Mesenchymal stem cell (in vitro differentiated cells and primary cell): ENCODE results near the gene RAPGEF1.

Experiments used
- DNase-seq: peaks from one replicate; pipeline ENCODE4 v3.0.0-alpha.2; 2013
- H2AFZ ChIP-seq: one replicate; pipeline ENCODE4 v1.6.1; 2013; ENCODE audit warnings: low read depth, mild to moderate bottlenecking, control low read depth, inconsistent platforms, low read length, moderate library complexity
- H2AK5ac ChIP-seq: 2 replicates; pipeline ENCODE4 v1.6.1; 2013; ENCODE audit warnings: low read length, moderate library complexity, mild to moderate bottlenecking, inconsistent platforms; ENCODE audit not compliant: severe bottlenecking
- H2BK120ac ChIP-seq: one replicate; pipeline ENCODE4 v1.6.1; 2013; ENCODE audit warnings: low read depth, mild to moderate bottlenecking, inconsistent platforms, low read length, moderate library complexity
- H2BK12ac ChIP-seq, 2 experiments: one replicate each; pipeline ENCODE4 v1.6.1; 2013; ENCODE audit warnings: inconsistent platforms in 2 of 2, low read length in 2 of 2, mild to moderate bottlenecking in 2 of 2, moderate library complexity in 2 of 2, control low read depth in 1 of 2
- H2BK15ac ChIP-seq: one replicate; pipeline ENCODE4 v1.6.1; 2013; ENCODE audit warnings: mild to moderate bottlenecking, low read depth, inconsistent platforms; ENCODE audit not compliant: poor library complexity, severe bottlenecking
- H2BK5ac ChIP-seq: 2 replicates; pipeline ENCODE4 v1.6.1; 2013; ENCODE audit warnings: low read depth, mild to moderate bottlenecking, low read length, control low read depth, inconsistent platforms; ENCODE audit not compliant: poor library complexity, severe bottlenecking
- H3K14ac ChIP-seq, 2 experiments: one replicate each; pipeline ENCODE4 v1.6.1; 2013; ENCODE audit warnings: inconsistent platforms in 2 of 2, low read length in 2 of 2, control low read depth in 1 of 2, mild to moderate bottlenecking in 1 of 2, moderate library complexity in 1 of 2
- H3K18ac ChIP-seq, 2 experiments: one replicate each; pipeline ENCODE4 v1.6.1; 2013; ENCODE audit warnings: inconsistent platforms in 2 of 2, low read length in 2 of 2, control low read depth in 1 of 2, low read depth in 1 of 2, mild to moderate bottlenecking in 1 of 2
- H3K23ac ChIP-seq, 2 experiments: one replicate each; pipeline ENCODE4 v1.6.1; 2013; ENCODE audit warnings: inconsistent platforms in 2 of 2, low read length in 2 of 2, mild to moderate bottlenecking in 2 of 2, moderate library complexity in 2 of 2, control low read depth in 1 of 2
- H3K27ac ChIP-seq: 2 replicates; pipeline ENCODE4 v1.5.1; 2013; ENCODE audit warnings: mild to moderate bottlenecking, moderate library complexity, low read length, control low read depth, inconsistent platforms; ENCODE audit not compliant: poor library complexity, severe bottlenecking
- H3K27me3 ChIP-seq, 2 experiments: 2 replicates each; pipeline versions ENCODE4 v1.6.1 to v1.7.0; 2013; ENCODE audit warnings: low read length in 2 of 2, mild to moderate bottlenecking in 2 of 2, moderate library complexity in 2 of 2, control low read depth in 1 of 2, inconsistent platforms in 1 of 2; ENCODE audit not compliant: control insufficient read depth in 1 of 2, insufficient read depth in 1 of 2
- H3K36me3 ChIP-seq, 2 experiments: 2 replicates each; pipeline versions ENCODE4 v1.6.1 to v1.7.0; 2013; ENCODE audit warnings: low read length in 2 of 2, control low read depth in 1 of 2, inconsistent platforms in 1 of 2, low read depth in 1 of 2, mild to moderate bottlenecking in 1 of 2; ENCODE audit not compliant: insufficient read depth in 2 of 2, control insufficient read depth in 1 of 2
- H3K4ac ChIP-seq, 2 experiments: one replicate each; pipeline ENCODE4 v1.6.1; 2013; ENCODE audit warnings: inconsistent platforms in 2 of 2, low read length in 2 of 2, mild to moderate bottlenecking in 2 of 2, moderate library complexity in 2 of 2, control low read depth in 1 of 2, low read depth in 1 of 2
- H3K4me1 ChIP-seq: 2 replicates; pipeline ENCODE4 v1.6.1; 2013; ENCODE audit warnings: low read depth, low read length, control low read depth; ENCODE audit not compliant: control insufficient read depth, insufficient read depth
- H3K4me2 ChIP-seq: 2 replicates; pipeline ENCODE4 v1.6.1; 2013; ENCODE audit warnings: low read length, mild to moderate bottlenecking, inconsistent platforms; ENCODE audit not compliant: poor library complexity, severe bottlenecking
- H3K4me3 ChIP-seq, 2 experiments: 2 replicates each; pipeline versions ENCODE4 v1.5.1 to v1.7.0; 2013; ENCODE audit warnings: low read length in 2 of 2, mild to moderate bottlenecking in 2 of 2, control low read depth in 1 of 2, low read depth in 1 of 2; ENCODE audit not compliant: insufficient read depth in 1 of 2
- H3K79me1 ChIP-seq: replicated peaks from 2 replicates; pipeline ENCODE4 v1.6.1; 2013; ENCODE audit warnings: mild to moderate bottlenecking, control low read depth, low read length, inconsistent platforms; ENCODE audit not compliant: poor library complexity, severe bottlenecking
- H3K9ac ChIP-seq: 2 replicates; pipeline ENCODE4 v1.7.0; 2013; ENCODE audit warnings: mild to moderate bottlenecking, low read length, moderate library complexity
- H3K9me3 ChIP-seq: 2 replicates; pipeline ENCODE4 v1.7.0; 2013; ENCODE audit warnings: mild to moderate bottlenecking, low read length; ENCODE audit not compliant: control insufficient read depth
- H4K8ac ChIP-seq: one replicate; pipeline ENCODE4 v1.6.1; 2013; ENCODE audit warnings: inconsistent platforms, mild to moderate bottlenecking, low read length, moderate library complexity
- H4K91ac ChIP-seq: one replicate; pipeline ENCODE4 v1.6.1; 2013; ENCODE audit warnings: mild to moderate bottlenecking, low read length, inconsistent platforms
- WGBS: methylation state at CpG from one replicate; pipeline ENCODE4 v1.1.7; 2013; ENCODE audit warnings: mixed read lengths; 5-methylcytosine and 5-hydroxymethylcytosine counted together

Gene RAPGEF1

GRCh38 chr9:131735238-131736128 is 4.4 kb downstream of the RAPGEF1 start:
- Histone ChIP-seq H4K8ac (no peak overlapping the region), H3K18ac (peak overlapping the region in 1 of 2 experiments; percentile 45), H2BK5ac (no peak overlapping the region), H4K91ac (peak overlapping the region; percentile 35), H3K4me1 (peaks cover 43% of the 10 kb centered on the region), H2BK15ac (peak overlapping the region; percentile 31), H2BK120ac (peak overlapping the region; percentile 13), H2AK5ac (peak overlapping the region; percentile 87), H3K14ac (peak overlapping the region in 1 of 2 experiments; percentile 8), H3K4ac (no peak overlapping the region), H3K27ac (no peak overlapping the region), H3K27me3 (no peaks in the 10 kb centered on the region), H3K4me3 (no peak overlapping the region), H2BK12ac (peak overlapping the region in 1 of 2 experiments; percentile 18), H3K9ac (no peak overlapping the region), H2AFZ (no peak overlapping the region), H3K36me3 (peaks cover 0 to 4% of the 10 kb centered on the region in 2 experiments), H3K9me3 (no peaks in the 10 kb centered on the region), H3K4me2 (no peak overlapping the region), H3K79me1 (peaks cover 26% of the 10 kb centered on the region), H3K23ac (no peak overlapping the region)
- DNase-seq: no peak
- 62% methylated on average over 15 of the region's 15 CpGs for WGBS

GRCh38 chr9:131734781-131735180 is 5.1 kb downstream of the RAPGEF1 start:
- Histone ChIP-seq H2BK15ac (no peak overlapping the region), H3K14ac (peak overlapping the region in 1 of 2 experiments; percentile 8), H2BK120ac (no peak overlapping the region), H3K9ac (no peak overlapping the region), H2BK12ac (peak overlapping the region in 1 of 2 experiments; percentile 18), H3K4me2 (no peak overlapping the region), H3K4me3 (no peak overlapping the region), H2AK5ac (peak overlapping the region; percentile 87), H4K91ac (no peak overlapping the region), H3K27ac (peak overlapping the region; percentile 11), H3K4me1 (peaks cover 41% of the 10 kb centered on the region), H3K4ac (no peak overlapping the region), H3K18ac (no peak overlapping the region), H3K36me3 (peaks cover 0 to 4% of the 10 kb centered on the region in 2 experiments), H2AFZ (no peak overlapping the region), H3K27me3 (no peaks in the 10 kb centered on the region), H3K9me3 (no peaks in the 10 kb centered on the region), H3K79me1 (peaks cover 28% of the 10 kb centered on the region), H3K23ac (no peak overlapping the region), H4K8ac (no peak overlapping the region), H2BK5ac (no peak overlapping the region)
- WGBS: 92% methylated on average over 8 of the region's 8 CpGs
- DNase-seq: no peak

DNA sequence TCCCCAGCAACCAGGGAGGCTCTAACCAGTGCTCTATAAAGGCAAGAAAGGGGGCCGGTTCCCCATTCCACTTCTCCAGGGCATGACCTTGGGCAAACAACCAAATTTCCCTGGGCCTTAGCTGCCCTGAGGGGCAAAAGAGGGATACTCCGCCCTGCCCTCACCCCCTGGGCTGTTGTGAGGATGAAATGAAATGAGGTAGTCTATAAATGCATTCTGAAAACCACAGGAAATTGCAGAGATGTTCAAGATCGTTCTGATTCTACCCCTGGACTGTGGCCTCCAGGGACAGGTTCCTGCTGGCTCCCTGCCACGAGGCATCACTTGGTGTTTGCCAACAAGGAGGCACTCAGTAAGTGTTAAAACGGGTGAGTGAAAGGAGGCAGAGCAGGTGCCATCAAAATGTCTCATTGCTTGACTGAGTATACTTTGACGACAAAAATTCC is 5.7 kb downstream of the RAPGEF1 start:
- WGBS: 48% methylated on average over 6 of the region's 6 CpGs
- Histone ChIP-seq H3K27me3 (no peaks in the 10 kb centered on the region), H3K4me3 (no peak overlapping the region), H2BK12ac (peak overlapping the region in 1 of 2 experiments; percentile 40), H3K36me3 (peaks cover 0 to 4% of the 10 kb centered on the region in 2 experiments), H2BK120ac (peak overlapping the region; percentile 45), H3K27ac (peak overlapping the region; percentile 85), H3K9ac (peak overlapping the region; percentile 71), H4K91ac (no peak overlapping the region), H3K18ac (no peak overlapping the region), H3K23ac (no peak overlapping the region), H3K79me1 (peaks cover 32% of the 10 kb centered on the region), H3K4me2 (peak overlapping the region; percentile 9), H2BK5ac (no peak overlapping the region), H3K4ac (no peak overlapping the region), H2AK5ac (no peak overlapping the region), H4K8ac (no peak overlapping the region), H2AFZ (no peak overlapping the region), H3K9me3 (no peaks in the 10 kb centered on the region), H2BK15ac (no peak overlapping the region), H3K14ac (no peak overlapping the region), H3K4me1 (peaks cover 43% of the 10 kb centered on the region)
- no peak for DNase-seq

DNA sequence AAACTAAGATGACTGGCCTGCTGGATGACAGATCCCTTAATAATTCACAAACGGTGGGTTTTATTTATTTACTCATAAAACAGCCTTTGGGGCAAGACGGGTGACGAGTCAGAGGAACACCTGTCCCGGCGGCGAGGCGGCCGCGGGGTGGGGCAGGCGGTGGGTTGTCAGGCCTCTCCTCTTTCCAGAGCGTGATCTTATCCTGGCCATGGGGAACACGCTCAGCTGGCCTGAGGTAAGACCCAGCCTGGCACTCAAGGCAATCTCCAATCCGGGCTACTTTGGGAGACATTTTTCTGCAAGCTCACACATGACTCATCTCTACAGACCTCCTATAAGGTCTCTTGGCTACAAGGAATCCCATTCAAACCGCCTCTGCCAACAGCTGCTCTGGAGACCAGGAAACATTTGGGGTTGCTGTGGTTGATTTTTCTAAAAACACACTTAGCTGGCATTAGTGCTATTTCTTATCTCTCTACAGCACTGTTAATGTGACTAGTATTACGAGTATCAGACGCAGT is 6.3 kb downstream of the RAPGEF1 start:
- Histone ChIP-seq H3K27ac (peak overlapping the region; percentile 85), H3K4me3 (no peak overlapping the region), H2BK12ac (no peak overlapping the region), H3K23ac (no peak overlapping the region), H4K8ac (no peak overlapping the region), H3K4me2 (peak overlapping the region; percentile 55), H3K27me3 (no peaks in the 10 kb centered on the region), H2AFZ (no peak overlapping the region), H3K14ac (no peak overlapping the region), H3K18ac (no peak overlapping the region), H2AK5ac (no peak overlapping the region), H2BK120ac (peak overlapping the region; percentile 52), H3K9me3 (no peaks in the 10 kb centered on the region), H3K36me3 (peaks cover 0 to 4% of the 10 kb centered on the region in 2 experiments), H3K79me1 (peaks cover 30% of the 10 kb centered on the region), H3K4ac (no peak overlapping the region), H3K9ac (peak overlapping the region; percentile 71), H4K91ac (no peak overlapping the region), H2BK5ac (no peak overlapping the region), H3K4me1 (peaks cover 43% of the 10 kb centered on the region), H2BK15ac (no peak overlapping the region)
- 9% methylated on average over 14 of the region's 16 CpGs for WGBS
- DNase-seq: peak; percentile 97
